Central memory CD4-positive, alpha-beta T cell (primary cell): ENCODE measurements around the gene SYPL1.

Source experiments
- DNase-seq: peaks from one replicate; pipeline ENCODE4 v3.0.0; 2022

The SYPL1 gene

GRCh38 chr7:106089647-106090046 lies 22.5 kb downstream of the SYPL1 start:
- DNase-seq, result no peak

- DNase-seq, result no peak
Observed at GRCh38 chr7:106088014-106088413, 24.1 kb downstream of the SYPL1 start.

GRCh38 chr7:106086062-106086461 lies 26.1 kb downstream of the SYPL1 start:
- no peak for DNase-seq

- no peak for DNase-seq
Observed at GRCh38 chr7:106085015-106085414, 27.1 kb downstream of the SYPL1 start.

- no peak for DNase-seq
Observed at GRCh38 chr7:106083717-106084116, 28.4 kb downstream of the SYPL1 start.

GRCh38 chr7:106082087-106082854 lies 29.8 kb downstream of the SYPL1 start:
- DNase-seq, result no peak

GRCh38 chr7:106080300-106080987 lies 31.7 kb downstream of the SYPL1 start:
- no peak for DNase-seq

- no peak for DNase-seq
Observed at GRCh38 chr7:106076537-106076936, 35.6 kb downstream of the SYPL1 start.

GRCh38 chr7:106075937-106076336 lies 36.2 kb downstream of the SYPL1 start:
- DNase-seq, result no peak

GRCh38 chr7:106074257-106074656 lies 37.9 kb downstream of the SYPL1 start:
- DNase-seq, result no peak

- DNase-seq, result no peak
Observed at GRCh38 chr7:106073701-106074100, 38.4 kb downstream of the SYPL1 start.

GRCh38 chr7:106072715-106073091 lies 39.4 kb downstream of the SYPL1 start:
- no peak for DNase-seq

GRCh38 chr7:106071999-106072714 lies 40.0 kb downstream of the SYPL1 start:
- no peak for DNase-seq

GRCh38 chr7:106071356-106071998 lies 40.6 kb downstream of the SYPL1 start:
- peak; percentile 68 for DNase-seq

GRCh38 chr7:106070567-106071254 lies 41.4 kb downstream of the SYPL1 start:
- no peak for DNase-seq

GRCh38 chr7:106070201-106070551 lies 41.9 kb downstream of the SYPL1 start:
- no peak for DNase-seq

- DNase-seq, result no peak
Observed at GRCh38 chr7:106069471-106070200, 42.5 kb downstream of the SYPL1 start.

GRCh38 chr7:106068986-106069385 lies 43.1 kb downstream of the SYPL1 start:
- DNase-seq, result no peak

GRCh38 chr7:106068538-106068961 lies 43.6 kb downstream of the SYPL1 start:
- DNase-seq, result no peak

GRCh38 chr7:106067678-106068077 lies 44.4 kb downstream of the SYPL1 start:
- no peak for DNase-seq

- no peak for DNase-seq
Observed at GRCh38 chr7:106065575-106066500, 46.3 kb downstream of the SYPL1 start.
